Fibroblast of lung (primary cell): ENCODE data around the gene SF1. TPM values are rescaled to one million over a fixed set of nuclear protein-coding genes. Genes with fewer than 3 reads are reported as not detected.
A peak's percentile ranks its signal among the peaks of the same experiment; 100 is the strongest.

ENCODE experiments used
- DNase-seq, 2 donors: peaks; one replicate each; pipeline versions ENCODE4 v3.0.0 to v3.0.0-alpha.2; 2010; ENCODE audit warnings: low read depth in 2 of 2
- H2AFZ ChIP-seq: 2 replicates; pipeline ENCODE4 v1.5.1; 2012; ENCODE audit warnings: low read length, control low read depth, inconsistent platforms
- H3K27ac ChIP-seq: 2 replicates; pipeline ENCODE4 v1.5.1; 2011; ENCODE audit warnings: low read length, control low read depth; ENCODE audit not compliant: insufficient read depth
- H3K27me3 ChIP-seq: 2 replicates; pipeline ENCODE4 v1.5.1; 2011; ENCODE audit warnings: mild to moderate bottlenecking, low read length; ENCODE audit not compliant: control insufficient read depth, insufficient read depth
- H3K36me3 ChIP-seq: 2 replicates; pipeline ENCODE4 v1.5.1; 2011; ENCODE audit warnings: low read length; ENCODE audit not compliant: control insufficient read depth, insufficient read depth
- H3K4me1 ChIP-seq: 2 replicates; pipeline ENCODE4 v1.5.1; 2011; ENCODE audit warnings: low read length; ENCODE audit not compliant: control insufficient read depth, insufficient read depth; ENCODE audit errors: extremely low read depth
- H3K4me2 ChIP-seq: 2 replicates; pipeline ENCODE4 v1.5.1; 2011; ENCODE audit warnings: low read length, control low read depth; ENCODE audit not compliant: insufficient read depth; ENCODE audit errors: extremely low read depth
- H3K4me3 ChIP-seq, 4 experiments: fragments of 200-600 bp in 1 of 4; sonication (generic) in 1 of 4; replicated peaks in 1 of 4; 2 replicates each; pipeline ENCODE4 v1.5.1; 2011 to 2016; ENCODE audit warnings: low read length in 4 of 4, low read depth in 3 of 4, mild to moderate bottlenecking in 3 of 4, control low read depth in 2 of 4, inconsistent platforms in 1 of 4, mixed read lengths in 1 of 4; ENCODE audit not compliant: insufficient read depth in 1 of 4; ENCODE audit errors: control extremely low read depth in 1 of 4
- H3K79me2 ChIP-seq: 2 replicates; pipeline ENCODE4 v1.5.1; 2012; ENCODE audit warnings: mild to moderate bottlenecking, low read length, inconsistent platforms; ENCODE audit not compliant: control insufficient read depth, insufficient read depth
- H3K9ac ChIP-seq: 2 replicates; pipeline ENCODE4 v1.5.1; 2011; ENCODE audit warnings: mild to moderate bottlenecking, low read length, control low read depth; ENCODE audit not compliant: insufficient read depth
- H3K9me3 ChIP-seq: 2 replicates; pipeline ENCODE4 v1.5.1; 2012; ENCODE audit warnings: low read depth, low read length; ENCODE audit not compliant: control insufficient read depth, insufficient read depth
- H4K20me1 ChIP-seq: 2 replicates; pipeline ENCODE4 v1.5.1; 2011; ENCODE audit warnings: low read length; ENCODE audit not compliant: control insufficient read depth, insufficient read depth; ENCODE audit errors: extremely low read depth
- CTCF ChIP-seq, 2 donors: IDR thresholded peaks in 1 of 2; conservative IDR thresholded peaks in 1 of 2; 1 replicate in 1 of 2; 2 replicates in 1 of 2; pipeline ENCODE4 v1.5.1; 2011 to 2012; ENCODE audit warnings: low read length in 2 of 2, control low read depth in 1 of 2, inconsistent platforms in 1 of 2, low read depth in 1 of 2, mild to moderate bottlenecking in 1 of 2
- EZH2 ChIP-seq: IDR thresholded peaks from 2 replicates; pipeline ENCODE4 v1.5.1; 2012; ENCODE audit warnings: low read length, control low read depth, mild to moderate bottlenecking; ENCODE audit errors: missing control alignments
- polyA plus RNA-seq, 2 donors: library from polyadenylated mRNA; depleted of rRNA in 1 of 2; stranded (reverse) in 1 of 2; unstranded in 1 of 2; fragments of >200 nt; gene quantifications; 2 replicates each; pipeline ENCODE4 v1.2.1, GENCODE V29; 2011 to 2012; ENCODE audit warnings: missing spikeins in 1 of 2
- total RNA-seq: library from RNA; depleted of rRNA; stranded (reverse); fragments of >200 nt; gene quantifications from 2 replicates; pipeline ENCODE4 v1.2.1, GENCODE V29; 2014

Gene SF1
- total and polyA plus RNA-seq, 2 donors (not counting 1 experiment from before 2014, with no cell fraction given): 78.9 to 105 TPM

GRCh38 chr11:64802370-64803157 is 24.2 kb upstream of the SF1 start:
- TF ChIP-seq CTCF (conservative IDR thresholded peaks at IDR 0.05 in 1 of 2, IDR thresholded peaks at IDR 0.05 in 1 of 2; ENCODE audit: low read depth in 1 of 2, low read length in 2 of 2) (no peak), EZH2 (no peak)
- Histone ChIP-seq H2AFZ (no peak overlapping the region), H4K20me1 (no peaks in the 10 kb centered on the region), H3K36me3 (peaks cover 6% of the 10 kb centered on the region), H3K79me2 (no peaks in the 10 kb centered on the region), H3K4me3 (peak overlapping the region; percentile 41 to 57 (median 47)), H3K4me2 (peak overlapping the region; percentile 66), H3K27ac (no peak overlapping the region), H3K9ac (no peak overlapping the region), H3K27me3 (no peaks in the 10 kb centered on the region), H3K9me3 (no peaks in the 10 kb centered on the region), H3K4me1 (peaks cover 6% of the 10 kb centered on the region)
- no peak for DNase-seq

GRCh38 chr11:64801561-64802369 is 23.4 kb upstream of the SF1 start:
- peaks cover 9% of the 10 kb centered on the region for H3K36me3 ChIP-seq
- H3K9me3 ChIP-seq: no peaks in the 10 kb centered on the region
- no peak for TF ChIP-seq CTCF (conservative IDR thresholded peaks at IDR 0.05 in 1 of 2, IDR thresholded peaks at IDR 0.05 in 1 of 2; ENCODE audit: low read depth in 1 of 2, low read length in 2 of 2)
- TF ChIP-seq EZH2: no peak
- peak overlapping the region in 1 of 4 experiments; percentile 57 for H3K4me3 ChIP-seq
- no peak overlapping the region for H3K4me2 ChIP-seq
- H3K4me1 ChIP-seq: peaks cover 6% of the 10 kb centered on the region
- H2AFZ ChIP-seq: no peak overlapping the region
- no peak for DNase-seq
- no peak overlapping the region for H3K27ac ChIP-seq
- H3K9ac ChIP-seq: no peak overlapping the region
- H4K20me1 ChIP-seq: no peaks in the 10 kb centered on the region
- H3K27me3 ChIP-seq: no peaks in the 10 kb centered on the region
- no peaks in the 10 kb centered on the region for H3K79me2 ChIP-seq

GRCh38 chr11:64801158-64801464 is 22.8 kb upstream of the SF1 start:
- no peak overlapping the region for H3K27ac ChIP-seq
- no peak overlapping the region for H3K9ac ChIP-seq
- H3K4me3 ChIP-seq: no peak overlapping the region
- no peak overlapping the region for H2AFZ ChIP-seq
- H3K4me1 ChIP-seq: peaks cover 6% of the 10 kb centered on the region
- H4K20me1 ChIP-seq: no peaks in the 10 kb centered on the region
- DNase-seq: no peak
- no peaks in the 10 kb centered on the region for H3K9me3 ChIP-seq
- no peak for TF ChIP-seq CTCF (conservative IDR thresholded peaks at IDR 0.05 in 1 of 2, IDR thresholded peaks at IDR 0.05 in 1 of 2; ENCODE audit: low read depth in 1 of 2, low read length in 2 of 2)
- TF ChIP-seq EZH2: no peak
- peaks cover 9% of the 10 kb centered on the region for H3K36me3 ChIP-seq
- no peaks in the 10 kb centered on the region for H3K79me2 ChIP-seq
- H3K27me3 ChIP-seq: no peaks in the 10 kb centered on the region
- H3K4me2 ChIP-seq: no peak overlapping the region
